GM19452 (cell line): Measurements from ENCODE around the gene RGS13.

Experiments
- ATAC-seq: cut with Tn5 transposase; IDR thresholded peaks from one replicate; pipeline ENCODE4 v1.9.1; 2021; ENCODE audit not compliant: unreplicated experiment

RGS13 gene

DNA sequence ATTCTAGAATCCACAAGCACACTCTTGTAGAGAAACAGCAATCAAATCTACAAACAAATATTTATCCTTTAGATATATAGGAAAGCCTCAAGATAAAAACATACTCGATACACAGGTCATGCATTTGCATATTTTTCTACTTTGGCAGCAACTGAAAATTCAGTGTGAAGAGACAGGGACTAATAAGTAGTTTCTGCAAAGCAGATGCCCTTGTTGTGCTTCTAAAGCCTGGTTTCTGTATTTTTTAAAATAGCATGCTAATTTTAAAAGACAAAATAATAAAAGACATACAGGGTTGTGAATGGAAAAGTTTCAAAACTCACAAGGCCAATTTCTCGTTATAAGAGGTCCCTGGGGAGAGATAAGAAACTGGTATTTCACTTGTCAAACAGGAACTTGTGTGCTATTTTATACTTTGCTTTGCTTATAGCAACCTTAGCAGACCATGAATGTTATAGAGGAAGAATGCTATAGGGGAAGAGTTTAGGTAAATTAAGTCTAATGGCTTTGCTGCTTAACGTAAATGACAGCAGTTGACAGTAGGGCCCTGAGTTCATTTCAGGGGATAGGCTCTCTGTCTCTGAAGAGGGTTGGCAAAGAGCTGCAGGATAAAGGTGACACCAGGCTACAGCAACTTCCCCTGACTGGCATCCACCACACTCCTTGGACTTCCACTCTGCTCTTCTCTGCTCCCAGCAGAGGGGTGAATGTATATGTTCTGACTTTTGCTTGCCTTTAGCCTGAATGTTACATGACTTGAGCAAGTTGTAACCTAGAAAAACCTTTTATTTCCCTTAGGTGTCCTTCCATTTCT is 9.4 kb upstream of the RGS13 start:
- peak; percentile 91 for ATAC-seq

DNA sequence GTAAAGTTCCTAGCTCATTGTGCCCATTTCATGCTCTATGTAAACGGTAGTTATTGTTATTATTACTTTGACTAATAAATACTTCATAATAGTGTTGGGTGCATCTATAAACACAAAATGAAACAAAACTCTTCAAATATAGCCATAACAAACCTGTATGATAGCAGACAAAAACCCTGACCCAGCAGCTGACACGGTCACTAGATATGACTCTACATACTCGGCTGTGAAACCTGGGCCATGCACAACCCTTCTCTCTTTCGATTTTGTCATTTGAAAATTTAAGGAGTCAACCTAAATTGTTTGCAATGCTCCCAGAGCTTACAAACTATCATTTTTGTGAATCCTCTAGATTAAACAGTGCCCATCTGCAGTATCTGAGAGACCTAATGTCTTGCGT is 8.0 kb upstream of the RGS13 start:
- ATAC-seq: no peak

DNA sequence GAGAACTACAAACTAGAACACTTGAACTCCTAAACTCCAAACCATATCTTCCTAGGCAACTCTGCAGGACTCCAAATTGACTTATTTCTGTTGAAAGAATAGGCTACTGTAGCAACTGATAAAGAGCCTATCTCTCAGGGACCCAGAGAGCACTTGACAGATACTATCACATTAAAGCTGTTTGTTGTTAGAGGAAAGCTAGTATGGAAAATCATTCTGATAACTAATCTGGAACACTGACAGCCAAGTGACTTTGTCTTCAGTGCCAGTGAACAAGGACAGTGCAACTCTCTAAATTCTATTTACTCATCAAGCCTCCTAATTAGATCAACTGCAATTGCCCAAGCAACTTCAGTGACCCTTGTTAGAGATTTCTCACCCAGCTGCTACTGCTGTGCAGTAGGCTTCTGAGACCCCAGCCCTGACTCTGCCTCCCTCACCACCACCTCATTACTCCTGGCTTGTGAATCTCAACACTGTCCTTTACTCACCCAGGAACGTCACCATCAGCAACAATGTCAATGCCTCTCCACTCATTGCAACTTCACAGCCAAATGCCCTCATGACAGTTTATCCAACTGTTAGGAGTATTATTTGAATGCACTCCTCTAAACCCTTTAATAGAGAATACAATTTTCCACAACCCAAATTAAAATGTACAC is 7.4 kb upstream of the RGS13 start:
- no peak for ATAC-seq

DNA sequence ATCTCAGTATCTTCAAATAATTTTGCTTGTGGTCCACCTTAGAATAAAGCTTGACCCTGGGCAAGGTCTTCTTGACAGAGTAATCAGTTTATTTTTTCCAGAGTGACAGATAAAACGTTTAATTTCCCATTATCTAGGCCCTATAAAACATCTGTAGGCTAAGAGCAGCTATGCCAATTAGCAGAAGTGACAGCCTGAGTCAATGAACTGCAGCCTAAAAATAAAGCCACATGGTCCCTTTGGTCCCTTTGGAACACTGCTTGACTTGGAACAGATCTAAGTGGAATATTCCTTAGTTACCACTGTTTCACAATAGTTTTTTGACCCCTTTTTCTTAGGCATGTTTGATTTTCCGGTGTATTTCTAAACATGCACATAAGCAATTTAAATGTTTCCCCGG is 6.3 kb upstream of the RGS13 start:
- no peak for ATAC-seq

DNA sequence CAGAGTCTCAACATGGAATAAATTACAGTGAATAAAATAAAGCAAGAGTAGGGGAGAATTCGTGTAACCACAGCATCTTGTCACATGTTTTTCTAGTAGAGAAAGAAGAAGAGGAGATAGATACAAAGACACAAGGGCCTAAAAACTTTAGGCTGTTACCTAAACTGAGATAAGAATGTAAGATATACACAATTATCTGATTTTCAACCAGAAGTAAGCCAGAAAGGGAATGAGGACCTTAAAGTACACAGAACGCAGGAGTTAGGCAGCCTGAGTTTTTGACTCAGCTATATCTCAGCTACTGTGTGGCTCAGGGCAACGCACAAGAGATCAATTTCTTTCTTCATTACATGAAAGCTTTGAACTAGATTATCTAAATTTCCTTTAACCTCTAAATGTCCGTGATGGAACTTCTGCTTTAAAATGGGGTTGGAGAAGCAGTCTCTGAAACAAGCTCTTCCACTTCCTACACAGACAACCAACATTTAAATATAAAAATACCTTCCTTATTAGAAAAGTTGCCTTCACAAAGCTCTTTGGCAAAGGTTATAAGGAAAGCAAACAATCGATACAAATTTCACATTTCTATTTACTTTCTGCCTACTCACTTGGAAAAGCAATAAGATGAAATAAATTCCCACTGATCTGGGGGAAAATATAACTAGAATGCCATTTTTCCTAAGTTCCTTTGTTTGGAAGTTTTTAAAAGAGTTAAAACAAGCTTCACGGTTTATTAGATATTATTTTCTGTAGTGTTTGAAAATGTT is 5.2 kb upstream of the RGS13 start:
- ATAC-seq: no peak

DNA sequence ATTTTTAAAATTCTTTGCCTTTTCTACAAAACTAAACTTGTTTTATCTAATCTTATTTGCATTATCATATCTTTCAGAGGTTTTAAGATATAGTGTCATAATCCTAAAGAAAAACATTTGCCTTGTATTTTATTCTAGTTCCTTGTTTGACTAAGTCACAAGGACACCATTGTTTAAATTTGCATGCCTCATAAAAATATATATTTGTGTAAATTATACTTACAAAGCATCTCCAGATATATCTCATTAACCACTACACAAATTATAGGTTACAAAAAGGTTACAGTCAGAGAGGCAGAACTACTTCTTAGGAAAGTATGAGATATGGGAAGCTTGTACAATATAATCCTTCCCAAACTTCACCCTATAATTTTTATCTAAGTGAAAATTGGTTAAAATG is 4.2 kb upstream of the RGS13 start:
- no peak for ATAC-seq

DNA sequence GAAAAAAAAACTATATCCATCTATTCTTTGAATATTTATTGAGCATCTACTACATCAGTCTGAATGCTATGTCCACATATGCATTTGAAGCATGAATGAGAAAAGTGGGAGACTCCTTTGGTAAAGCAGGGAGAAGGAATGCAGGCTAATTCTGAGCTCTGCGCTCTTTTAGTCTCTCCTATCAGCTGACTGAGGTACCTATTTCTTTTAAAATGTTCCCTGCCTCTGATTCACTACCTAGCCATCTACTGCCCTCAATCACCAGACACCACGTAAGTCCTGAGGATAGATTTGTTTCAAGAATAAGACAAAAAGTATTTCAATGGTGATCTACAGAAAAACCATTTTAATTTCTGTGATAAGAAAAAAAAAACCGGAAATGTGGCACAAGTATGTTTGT is 3.8 kb upstream of the RGS13 start:
- ATAC-seq: no peak

DNA sequence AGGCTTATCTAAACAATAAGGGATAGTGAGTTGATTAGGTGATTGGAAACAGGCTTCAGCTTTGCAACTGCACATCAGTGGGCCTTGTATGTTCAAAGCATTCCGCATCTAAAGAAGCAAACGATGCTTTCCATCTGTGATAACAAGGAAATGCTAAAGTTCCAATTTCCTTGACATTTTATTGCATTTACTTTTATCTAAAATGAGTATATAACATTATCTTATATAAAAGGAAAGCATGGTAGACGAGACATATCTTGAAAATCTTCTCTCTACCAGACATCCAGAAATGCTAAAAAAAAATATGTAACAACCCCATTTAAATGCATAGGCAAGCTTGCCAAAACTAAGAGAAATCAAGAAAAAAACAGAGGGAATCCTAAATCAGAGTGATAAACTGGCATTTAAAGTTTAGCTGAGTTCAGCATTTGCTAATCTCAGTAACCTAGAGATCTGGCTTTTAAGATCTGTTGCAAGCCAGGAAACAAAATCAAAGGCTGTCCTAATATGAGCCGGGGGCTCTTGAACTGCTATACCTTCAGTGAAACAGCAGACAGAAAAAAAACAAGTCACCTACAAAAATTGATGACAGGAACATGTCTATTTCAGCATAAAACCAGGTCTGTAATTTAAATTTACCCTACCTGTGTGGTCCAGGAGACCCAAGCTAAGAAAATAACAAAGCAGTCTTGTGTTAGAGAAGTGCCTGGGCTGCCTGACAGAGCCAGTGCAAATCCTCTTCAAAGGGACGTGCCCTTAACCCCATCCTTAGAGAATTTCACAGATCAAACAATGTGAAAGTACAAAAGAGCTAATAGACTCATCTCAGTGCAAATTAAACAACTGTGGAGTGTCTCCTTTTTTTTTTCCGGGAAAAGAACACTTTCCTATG is 3.1 kb upstream of the RGS13 start:
- ATAC-seq: no peak

DNA sequence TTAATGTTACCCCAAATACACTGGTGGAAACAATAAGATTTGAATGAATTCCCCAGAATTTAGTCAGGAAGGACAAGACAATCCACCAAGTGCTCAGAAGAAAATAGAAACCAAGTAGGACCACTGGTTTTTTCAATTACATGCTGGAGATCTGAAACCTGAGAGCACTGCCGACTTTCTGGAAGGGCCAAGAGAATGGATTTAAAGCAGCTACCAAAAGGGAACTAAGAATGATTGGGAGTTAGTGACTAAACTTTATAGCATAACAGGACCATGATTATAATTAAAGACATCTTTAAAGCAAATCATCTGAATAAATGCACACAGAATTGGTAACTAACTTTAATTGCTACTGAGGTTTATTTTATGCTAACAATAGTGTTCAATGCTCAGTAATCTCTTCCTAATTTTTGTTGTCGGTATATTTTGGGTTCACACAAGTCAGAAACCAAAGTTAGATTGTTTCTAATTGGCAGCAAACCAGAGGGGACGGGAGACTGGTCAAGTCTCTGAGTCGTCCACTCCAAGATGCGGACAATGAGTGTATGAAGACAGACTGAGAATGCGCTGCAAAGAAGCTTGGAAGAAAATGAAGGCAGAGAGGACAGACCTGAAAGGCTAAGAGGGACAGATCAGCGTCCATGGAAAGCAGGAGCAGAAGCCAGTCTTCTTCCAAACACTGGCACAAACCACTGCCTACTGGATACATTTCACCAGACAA is 2.3 kb upstream of the RGS13 start:
- no peak for ATAC-seq

DNA sequence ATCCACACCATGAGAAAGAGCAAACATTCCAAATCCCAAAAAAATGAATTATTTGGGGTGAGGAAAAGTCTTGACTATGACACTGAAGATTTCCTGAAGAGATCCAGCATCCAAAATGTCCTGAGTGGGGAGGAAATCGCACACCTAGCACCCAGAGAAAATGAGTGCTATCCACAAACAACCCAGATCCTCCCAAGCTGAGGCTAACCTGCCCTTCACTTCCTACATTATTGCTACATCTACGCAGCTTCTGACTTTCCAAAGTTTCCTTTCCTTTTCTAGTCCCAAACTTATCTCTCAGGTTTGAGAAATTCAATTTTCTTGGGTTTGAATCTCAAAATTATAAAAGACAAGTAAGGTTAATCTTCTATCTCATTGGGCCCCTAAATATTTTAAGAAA is 906 bp upstream of the RGS13 start:
- ATAC-seq: no peak

DNA sequence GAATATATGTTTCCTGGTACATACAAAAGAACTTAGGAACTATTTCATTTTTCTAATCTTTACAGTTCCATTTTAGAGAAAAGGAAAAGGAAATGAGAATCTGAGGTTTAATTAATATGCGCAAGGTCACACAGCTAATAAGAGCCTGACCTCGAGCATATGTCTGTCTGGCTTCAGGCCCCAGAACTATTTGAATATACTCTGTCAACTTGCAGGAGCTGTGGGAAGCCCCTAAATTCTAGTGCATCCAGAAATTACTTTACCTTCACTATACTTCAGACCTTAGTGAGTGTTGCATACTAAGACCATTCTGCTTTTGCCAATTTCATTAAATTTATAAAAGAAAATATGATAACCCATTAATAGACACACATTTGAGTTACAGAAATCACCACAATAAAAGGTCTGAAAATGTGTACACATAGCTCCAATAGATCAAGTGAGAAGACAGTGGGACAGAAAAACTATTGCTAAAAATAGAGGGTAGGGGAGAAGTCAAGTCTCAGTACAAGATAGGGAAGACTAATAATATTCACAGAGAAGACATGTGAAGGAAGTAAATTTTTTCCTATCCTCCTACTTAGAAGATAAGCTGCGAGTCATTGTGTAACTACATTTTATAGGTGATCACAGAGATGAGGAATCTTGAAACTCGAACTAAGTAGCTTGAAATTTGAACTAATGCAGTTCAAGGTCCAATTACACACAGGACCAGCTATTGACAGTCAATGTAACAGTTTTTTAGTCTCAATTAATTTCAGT is 3.8 kb downstream of the RGS13 start:
- ATAC-seq: peak; percentile 78

DNA sequence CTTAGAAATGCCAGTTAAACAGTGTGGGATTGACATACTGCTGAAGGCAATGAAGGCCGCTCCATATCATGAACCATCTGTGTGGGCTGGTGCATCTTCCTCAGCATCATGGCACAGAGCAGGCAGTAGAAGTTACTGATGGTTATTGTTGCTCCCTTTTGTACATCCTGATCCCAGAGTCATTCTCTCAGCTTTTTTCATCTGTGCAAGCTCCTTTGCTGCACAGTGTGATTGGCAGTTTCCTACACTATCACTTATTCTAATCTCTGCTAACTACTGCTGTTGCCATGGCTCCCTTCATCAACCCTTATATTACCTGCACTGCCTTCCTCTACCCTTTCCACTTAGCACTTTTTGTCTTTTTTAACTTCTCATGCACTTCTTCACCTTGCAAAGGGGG is 16.2 kb downstream of the RGS13 start:
- no peak for ATAC-seq

DNA sequence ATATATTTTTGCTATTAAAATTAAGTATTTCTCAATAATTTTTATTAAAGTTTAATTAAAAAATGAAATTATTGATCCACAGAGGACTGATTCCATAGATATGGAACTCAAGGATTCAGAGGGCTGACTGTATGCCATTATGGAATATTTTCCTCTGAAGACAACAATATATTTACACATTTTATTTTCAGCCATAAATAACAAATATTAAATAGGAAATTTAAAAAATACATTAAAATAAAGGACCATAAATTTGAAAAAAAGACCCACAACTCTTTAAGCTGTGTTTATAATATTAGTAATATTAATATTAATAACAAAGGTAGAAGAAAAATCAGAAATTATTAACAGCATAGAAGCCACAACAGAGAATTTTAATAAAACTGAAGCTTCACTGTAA is 18.2 kb downstream of the RGS13 start:
- ATAC-seq: no peak

DNA sequence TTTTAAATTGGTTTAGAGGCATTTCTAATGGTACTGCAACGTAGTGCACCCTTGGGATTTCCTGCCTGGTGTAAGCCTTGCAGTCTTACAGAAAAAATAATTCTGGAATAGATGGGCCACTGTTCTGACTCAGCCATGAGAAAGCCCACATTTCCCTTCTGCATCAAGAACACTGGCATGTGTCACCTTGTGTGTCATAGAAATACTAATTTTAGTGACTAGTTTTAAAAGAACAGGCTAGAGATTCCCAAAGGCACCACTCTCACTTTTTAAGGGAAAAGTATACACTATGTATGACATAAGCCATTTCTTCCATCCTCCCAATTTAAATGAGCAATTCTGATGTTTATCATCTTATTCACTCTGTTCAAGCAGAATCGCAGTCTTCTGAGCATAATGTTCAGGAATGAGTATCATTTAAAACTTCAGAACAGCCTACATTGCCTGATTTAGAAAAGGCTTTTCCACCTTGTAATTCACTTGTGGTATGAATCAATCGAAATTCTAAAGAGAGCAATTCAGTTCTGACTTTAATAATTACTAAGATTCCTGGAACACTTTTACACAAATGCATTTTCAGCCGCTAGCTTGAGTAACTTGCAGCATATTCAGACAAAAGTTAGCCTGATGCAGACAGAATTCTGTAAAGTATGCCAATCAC is 18.8 kb downstream of the RGS13 start:
- no peak for ATAC-seq

DNA sequence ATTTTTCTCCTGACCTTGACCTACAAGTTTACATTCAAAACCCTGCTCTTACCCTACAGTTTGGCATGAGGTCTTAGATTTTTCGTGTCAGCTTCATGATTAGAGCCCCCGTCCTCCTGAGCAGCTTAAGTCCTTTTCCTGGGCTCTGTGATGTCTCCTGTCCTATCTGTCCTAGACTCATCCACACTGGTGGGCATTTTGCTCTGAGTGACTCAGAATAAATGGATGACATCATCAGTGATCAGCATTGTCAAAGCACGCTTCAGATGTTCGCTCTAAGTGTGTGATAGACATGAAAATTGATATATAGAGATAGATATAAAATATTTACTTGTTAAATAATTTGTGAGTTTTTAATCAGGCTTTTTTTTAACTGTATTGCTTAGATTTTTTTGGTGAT is 21.8 kb downstream of the RGS13 start:
- no peak for ATAC-seq

DNA sequence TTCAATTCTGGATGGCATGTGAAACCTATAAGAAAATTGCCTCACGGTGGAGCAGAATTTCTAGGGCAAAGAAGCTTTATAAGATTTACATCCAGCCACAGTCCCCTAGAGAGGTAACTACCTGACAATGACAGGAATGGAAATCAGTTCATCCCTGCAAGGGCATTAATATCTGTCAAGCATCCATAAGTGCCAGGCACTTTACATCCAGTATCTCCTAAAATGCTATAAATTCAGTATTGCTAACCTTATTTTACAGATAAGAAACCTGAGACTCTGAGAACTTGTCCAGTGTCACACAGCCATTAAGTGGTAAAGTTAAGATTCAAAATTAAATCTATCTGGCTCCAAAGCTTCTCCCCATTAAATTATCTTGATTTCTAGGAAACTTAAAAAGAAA is 22.3 kb downstream of the RGS13 start:
- ATAC-seq: no peak

DNA sequence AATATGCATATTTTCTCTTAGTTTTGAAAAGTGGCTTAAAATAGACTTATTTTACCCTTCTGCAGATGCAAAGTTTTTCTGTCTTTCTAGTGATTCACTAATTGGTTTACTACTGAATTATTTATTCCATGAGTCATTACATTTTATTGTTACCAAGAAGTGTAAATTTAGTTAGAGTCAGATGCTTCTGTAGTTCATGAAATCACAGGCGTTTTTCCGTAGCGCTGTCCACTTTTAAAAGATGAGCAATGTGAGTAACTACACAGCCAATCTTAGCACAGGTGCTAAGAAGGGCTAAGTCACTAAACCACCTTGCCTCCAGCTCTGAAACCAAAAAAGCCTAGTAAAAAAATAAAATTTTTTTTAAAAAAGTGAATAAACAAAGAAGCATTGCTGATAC is 24.7 kb downstream of the RGS13 start:
- no peak for ATAC-seq

DNA sequence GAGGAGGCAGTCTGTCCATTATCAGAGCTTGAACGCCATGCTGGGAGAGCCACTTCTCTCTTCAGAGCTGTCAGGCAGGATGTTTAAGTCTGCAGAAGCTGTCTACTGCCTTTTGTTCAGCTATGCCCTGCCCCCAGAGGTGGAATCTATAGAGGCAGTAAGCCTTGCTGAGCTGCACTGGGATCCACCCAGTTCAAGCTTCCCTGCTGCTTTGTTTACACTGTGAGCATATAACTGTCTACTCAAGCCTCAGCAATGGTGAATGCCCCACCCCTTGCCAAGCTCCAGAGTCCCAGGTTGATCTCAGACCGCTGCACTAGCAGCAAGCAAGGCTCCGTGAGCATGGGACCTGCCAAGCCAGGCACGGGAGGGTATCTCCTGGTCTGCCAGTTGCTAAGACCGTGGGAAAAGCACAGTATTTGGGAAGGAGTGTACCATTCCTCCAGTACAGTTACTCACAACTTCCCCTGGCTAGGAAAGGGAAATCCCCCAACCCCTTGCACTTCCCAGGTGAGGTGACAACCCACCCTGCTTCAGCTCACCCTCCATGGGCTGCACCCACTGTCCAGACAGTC is 32.5 kb downstream of the RGS13 start:
- ATAC-seq: no peak

DNA sequence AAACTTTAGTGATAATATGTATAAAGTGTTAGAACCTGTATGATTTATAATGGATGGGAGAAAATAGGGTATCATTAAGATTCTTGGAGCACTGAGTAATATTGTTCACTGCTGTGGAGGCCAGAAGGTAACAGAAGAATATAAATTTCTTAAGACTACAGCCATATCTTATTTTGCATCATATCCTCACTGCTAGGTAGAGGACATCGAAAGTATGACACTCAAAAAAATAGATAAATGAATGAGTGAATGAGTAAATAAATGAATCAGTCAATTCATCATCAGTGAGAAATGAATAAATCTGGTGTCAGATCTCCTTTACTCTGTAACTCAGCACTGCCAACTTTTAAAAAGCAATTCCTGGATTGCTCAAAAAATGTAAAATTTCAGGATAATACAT is 33.2 kb downstream of the RGS13 start:
- no peak for ATAC-seq
